GM20000 (cell line): ENCODE measurements around the gene GPAT2.
"Not testable (repeated sequence)": the region's sequence is repeated elsewhere in the genome, so short reads cannot be mapped to it uniquely, and the experiment has no call there.

Experiments
- DNase-seq: peaks from one replicate; pipeline ENCODE4 v3.0.0; 2012; ENCODE audit warnings: low spot score
- TF ChIP-seq, protein P1 (sequence below): IDR thresholded peaks from 2 replicates; pipeline ENCODE4 v1.5.1; 2012; ENCODE audit warnings: mild to moderate bottlenecking, control low read depth; ENCODE audit errors: extremely low read depth, missing control alignments

Gene GPAT2, protein sequence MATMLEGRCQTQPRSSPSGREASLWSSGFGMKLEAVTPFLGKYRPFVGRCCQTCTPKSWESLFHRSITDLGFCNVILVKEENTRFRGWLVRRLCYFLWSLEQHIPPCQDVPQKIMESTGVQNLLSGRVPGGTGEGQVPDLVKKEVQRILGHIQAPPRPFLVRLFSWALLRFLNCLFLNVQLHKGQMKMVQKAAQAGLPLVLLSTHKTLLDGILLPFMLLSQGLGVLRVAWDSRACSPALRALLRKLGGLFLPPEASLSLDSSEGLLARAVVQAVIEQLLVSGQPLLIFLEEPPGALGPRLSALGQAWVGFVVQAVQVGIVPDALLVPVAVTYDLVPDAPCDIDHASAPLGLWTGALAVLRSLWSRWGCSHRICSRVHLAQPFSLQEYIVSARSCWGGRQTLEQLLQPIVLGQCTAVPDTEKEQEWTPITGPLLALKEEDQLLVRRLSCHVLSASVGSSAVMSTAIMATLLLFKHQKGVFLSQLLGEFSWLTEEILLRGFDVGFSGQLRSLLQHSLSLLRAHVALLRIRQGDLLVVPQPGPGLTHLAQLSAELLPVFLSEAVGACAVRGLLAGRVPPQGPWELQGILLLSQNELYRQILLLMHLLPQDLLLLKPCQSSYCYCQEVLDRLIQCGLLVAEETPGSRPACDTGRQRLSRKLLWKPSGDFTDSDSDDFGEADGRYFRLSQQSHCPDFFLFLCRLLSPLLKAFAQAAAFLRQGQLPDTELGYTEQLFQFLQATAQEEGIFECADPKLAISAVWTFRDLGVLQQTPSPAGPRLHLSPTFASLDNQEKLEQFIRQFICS

DNA sequence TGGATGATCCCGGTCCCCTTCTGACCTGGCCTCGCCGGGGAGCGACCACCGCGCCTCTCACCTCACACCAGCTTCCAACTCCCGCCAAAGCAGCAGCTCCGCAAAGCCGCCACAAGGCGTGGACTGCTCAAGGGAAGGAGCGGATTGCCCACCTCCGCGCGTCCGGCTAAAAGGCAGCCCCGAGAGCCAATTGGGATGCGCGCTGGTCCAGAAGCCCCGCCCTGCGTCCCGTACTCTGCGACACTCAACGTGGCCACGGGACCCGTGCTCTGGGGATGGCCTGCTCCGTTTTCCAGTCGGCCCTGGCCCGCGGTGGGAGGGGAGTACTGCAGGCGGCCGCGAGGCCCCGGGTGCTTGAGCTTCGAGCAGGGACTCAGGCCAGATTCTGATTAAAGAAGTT is at the start of gene GPAT2:
TSS of gene GPAT2 (minus strand) at position 125 of the 400 bp plus-strand sequence. CDS start 2,557 bp downstream, outside the sequence.
- not testable (repeated sequence) for DNase-seq

DNA sequence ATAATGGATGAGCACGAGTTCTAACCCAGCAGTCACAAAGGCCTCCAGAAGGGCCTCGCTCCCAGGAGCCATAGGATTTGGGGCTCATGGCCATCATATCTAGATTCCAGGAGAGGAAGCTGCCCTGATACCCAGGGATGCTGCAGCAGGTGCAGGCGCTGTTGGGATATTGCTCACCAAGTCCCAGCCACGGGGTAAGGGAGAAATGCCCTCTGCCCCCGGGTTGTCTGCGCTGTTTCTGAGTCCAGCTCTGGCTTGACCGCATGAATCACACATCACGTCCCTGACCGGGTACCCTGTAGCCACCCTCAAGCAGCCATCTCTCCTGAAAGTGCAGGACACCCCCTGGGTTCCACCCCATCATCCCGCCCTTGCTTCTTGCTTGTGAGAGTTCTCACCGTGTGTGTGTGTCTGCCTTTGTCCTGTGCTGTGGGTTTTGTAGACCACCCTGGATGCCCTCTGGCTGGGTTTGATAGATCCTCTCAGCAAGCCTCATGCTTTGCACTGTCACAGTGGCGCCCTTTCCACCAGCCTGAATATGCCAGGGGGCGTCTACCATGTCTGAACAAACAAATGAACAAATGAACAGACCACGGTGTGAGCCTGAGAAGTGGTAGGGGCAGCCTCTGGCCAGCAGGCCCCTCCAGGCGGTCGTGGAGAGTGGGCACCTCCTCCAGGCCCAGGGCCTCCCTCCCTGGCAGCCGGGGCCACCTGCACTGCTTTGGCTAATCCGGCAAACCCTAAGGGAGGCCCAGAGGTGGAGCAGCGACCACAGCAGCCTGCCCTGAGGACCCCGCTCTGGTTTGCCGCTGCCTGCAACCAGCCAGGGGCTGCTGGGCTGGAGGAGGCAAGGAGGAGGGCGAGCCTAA is 49.5 kb upstream of the GPAT2 start:
- no peak for DNase-seq
- TF ChIP-seq, protein P1, sequence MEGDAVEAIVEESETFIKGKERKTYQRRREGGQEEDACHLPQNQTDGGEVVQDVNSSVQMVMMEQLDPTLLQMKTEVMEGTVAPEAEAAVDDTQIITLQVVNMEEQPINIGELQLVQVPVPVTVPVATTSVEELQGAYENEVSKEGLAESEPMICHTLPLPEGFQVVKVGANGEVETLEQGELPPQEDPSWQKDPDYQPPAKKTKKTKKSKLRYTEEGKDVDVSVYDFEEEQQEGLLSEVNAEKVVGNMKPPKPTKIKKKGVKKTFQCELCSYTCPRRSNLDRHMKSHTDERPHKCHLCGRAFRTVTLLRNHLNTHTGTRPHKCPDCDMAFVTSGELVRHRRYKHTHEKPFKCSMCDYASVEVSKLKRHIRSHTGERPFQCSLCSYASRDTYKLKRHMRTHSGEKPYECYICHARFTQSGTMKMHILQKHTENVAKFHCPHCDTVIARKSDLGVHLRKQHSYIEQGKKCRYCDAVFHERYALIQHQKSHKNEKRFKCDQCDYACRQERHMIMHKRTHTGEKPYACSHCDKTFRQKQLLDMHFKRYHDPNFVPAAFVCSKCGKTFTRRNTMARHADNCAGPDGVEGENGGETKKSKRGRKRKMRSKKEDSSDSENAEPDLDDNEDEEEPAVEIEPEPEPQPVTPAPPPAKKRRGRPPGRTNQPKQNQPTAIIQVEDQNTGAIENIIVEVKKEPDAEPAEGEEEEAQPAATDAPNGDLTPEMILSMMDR: no peak

DNA sequence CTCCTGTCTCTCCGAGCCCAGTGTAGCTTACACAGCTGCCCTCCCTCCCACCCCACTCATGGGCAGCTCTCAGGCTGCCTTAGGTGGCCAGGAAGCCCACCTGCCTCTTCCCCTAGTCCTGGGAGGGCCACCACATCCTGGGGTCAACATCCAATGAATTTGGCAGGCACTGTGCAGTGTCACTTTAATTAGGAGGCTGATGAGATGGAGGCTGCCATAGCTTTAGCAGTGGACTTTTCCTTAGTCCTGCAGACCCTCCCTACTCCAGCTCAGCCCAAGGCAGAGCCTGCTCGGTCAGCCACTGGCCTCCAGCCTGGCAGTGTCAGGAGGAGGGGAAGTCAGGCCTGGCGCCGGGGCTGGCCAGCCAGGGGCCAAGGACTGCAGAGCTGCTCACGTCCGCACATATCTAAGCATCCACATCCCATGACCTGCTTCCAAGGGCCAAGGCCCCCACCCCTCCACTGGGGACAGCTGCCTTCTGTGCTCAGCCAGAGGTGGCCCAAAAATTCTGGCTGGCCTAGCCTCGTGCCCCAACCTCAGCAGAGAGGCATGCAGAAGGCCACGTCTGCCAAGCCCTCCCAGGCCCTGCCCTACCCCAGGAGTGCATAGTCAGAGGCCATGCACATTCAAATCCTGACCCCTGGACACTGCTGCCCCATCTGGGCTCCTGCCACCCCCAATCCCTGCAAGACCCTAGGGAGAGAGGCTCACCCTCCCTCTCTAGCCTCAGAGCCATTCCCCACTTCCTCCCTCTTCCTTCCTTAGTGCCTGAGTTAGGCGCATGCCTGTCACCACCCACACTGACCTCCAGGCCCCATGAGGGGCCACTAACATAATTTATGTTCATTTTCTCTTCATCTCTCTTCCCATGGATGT is 48.6 kb upstream of the GPAT2 start:
- no peak for DNase-seq
- TF ChIP-seq, protein P1: no peak

DNA sequence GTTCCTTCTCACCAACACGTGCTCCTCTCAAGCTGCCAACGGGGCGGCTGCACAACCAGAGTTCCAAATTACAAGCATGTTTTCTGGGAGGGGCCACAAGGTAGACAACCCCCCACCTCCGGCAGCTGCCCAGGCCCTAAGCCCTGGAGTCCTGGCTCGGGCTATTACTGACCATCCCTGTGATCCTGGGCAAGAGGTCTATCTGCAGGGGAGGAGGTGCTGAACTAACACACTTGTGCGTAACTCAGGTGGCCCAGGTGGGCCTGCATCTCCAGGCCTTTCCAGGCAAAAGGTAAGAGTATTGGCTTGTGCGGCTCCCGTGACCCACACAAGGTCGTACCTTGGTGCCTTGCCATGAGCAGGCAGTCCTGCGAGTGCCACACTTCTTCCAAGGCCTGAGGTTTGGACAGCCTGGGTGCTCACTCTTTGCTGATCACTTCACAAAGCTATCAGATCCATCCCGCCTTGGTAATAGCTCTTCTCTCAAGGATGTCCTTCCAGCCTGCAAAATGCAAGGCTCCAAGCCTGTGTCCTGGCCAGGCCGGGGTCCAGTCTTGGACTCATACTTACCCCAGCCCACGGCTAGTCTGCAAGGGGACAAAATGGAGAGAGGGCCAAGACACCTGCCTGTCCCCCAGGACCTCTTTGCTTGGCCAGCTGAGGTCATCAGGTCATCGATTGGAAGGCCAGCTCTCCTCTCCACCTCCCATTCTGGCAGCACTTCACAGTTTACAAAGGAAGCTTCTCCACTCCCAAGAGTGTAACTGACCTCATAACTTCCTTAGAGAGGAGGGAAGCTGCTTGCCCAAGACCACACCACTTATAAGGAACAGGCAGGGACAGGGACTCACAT is 47.7 kb upstream of the GPAT2 start:
- DNase-seq: no peak
- TF ChIP-seq, protein P1: no peak

DNA sequence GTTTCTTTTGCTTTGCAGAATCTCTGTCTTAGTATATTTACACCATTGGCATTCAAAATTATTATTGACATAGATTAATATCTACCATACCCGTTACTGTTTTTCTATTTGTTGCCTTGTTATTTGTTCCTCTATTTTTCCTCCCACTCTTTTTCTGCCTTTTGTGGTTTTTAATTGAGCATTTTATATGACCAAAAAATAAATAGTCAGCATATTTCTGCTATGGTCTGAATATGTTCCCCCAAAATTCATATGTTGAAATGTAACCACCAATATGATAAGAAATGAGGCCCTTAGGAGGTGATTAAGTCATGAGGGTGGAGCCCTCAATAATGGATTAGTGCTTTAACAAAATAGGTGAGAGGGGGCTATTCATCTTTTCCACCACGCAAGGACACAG is 46.3 kb upstream of the GPAT2 start:
- TF ChIP-seq, protein P1: no peak
- DNase-seq: no peak

DNA sequence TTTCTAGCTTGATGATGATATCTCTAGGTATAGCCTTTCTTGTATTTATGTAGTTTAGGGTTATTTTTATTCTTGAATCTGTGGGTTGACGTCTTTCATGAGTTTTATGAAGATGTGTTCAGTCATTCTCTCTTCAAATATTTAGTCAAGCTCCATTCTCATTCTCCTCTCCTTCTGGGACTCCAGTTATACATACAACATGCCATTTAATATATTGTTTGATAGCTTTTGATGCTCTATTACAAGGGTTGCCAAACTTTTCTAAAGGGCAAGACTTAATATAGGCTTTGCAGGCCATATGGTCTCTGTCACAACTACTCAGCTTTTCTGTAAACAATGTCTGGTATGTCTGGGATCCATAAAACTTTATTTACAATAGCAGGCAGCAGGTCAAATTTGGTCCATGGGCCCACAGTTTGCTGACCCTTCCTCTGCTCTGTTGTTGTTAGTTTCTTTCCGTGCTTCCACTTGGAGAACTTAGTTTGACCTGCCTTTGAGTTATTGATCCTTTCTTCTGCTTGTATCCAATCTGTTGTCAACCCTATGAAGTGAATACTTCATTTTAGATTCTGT is 40.6 kb upstream of the GPAT2 start:
- TF ChIP-seq, protein P1: no peak
- no peak for DNase-seq
